ENCODE data around the gene LTBP1.
"Not testable (repeated sequence)": the region's sequence is repeated elsewhere in the genome, so short reads cannot be mapped to it uniquely, and the experiment has no call there.

LTBP1 gene

DNA sequence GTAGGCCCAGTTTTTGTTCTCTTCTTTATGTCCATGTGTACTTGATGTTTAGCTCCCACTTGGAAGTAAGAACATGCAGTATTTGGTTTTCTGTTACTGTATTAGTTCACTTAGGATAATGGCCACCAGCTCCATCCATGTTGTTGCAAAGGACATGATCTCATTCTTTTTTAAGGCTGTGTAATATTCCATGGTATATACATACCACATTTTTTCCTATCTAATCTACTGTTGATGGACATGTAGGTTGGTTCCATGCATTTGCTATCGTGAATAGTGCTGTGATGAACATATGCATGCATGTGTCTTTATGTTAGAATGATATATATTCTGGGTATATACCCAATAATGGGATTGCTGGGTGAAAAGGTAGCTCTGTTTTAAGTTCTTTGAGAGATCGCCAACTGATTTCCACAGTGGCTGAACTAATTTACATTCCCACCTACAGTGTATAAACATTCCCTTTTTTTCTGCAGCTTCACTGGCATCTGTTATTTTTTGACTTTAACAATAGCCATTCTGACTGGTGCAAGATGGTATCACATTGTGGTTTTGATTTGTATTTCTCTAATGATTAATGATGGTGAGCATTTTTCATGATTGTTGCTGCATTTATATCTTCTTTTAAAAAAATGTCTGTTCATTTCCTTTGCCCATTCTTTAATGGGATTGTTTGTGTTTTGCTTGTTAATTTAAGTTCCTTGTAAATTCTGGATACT lies 22.9 kb downstream of the LTBP1 start:
- Histone ChIP-seq H3K27me3 (ENCODE audit: control insufficient read depth, insufficient read depth, low read length) (no peaks in the 10 kb centered on the region), H3K9me3 (ENCODE audit: control insufficient read depth, low read depth, low read length) (no peaks in the 10 kb centered on the region), H3K27ac (ENCODE audit: low read length) (no peak overlapping the region), H3K4me1 (ENCODE audit: control insufficient read depth, low read depth, low read length) (no peaks in the 10 kb centered on the region), H3K36me3 (ENCODE audit: control insufficient read depth, low read depth, low read length) (no peaks in the 10 kb centered on the region), H3K4me3 (ENCODE audit: low read length) (no peak overlapping the region), H3K9ac (ENCODE audit: low read length) (no peak overlapping the region)

DNA sequence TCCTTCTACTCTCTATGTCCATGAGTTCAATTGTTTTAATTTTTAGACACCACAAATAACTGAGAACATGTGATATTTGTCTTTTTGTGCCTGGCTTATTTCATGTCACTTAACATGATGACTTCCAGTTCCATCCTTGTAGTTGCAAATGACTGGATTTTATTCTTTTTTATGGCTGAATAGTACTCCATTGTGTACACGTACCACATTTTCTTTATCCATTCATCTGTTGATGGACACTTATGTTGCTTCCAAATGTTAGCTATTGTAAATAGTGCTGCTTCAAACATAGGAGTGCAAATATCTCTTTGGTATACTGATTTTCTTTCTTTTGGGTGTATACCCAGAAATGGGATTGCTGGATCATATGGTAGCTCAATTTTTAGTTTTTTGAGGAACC lies 27.0 kb downstream of the LTBP1 start:
- not testable (repeated sequence) for H3K36me3 ChIP-seq (ENCODE audit: control insufficient read depth, low read depth, low read length); H3K27ac ChIP-seq (ENCODE audit: low read length); H3K9me3 ChIP-seq (ENCODE audit: control insufficient read depth, low read depth, low read length); H3K4me3 ChIP-seq (ENCODE audit: low read length); H3K4me1 ChIP-seq (ENCODE audit: control insufficient read depth, low read depth, low read length); H3K27me3 ChIP-seq (ENCODE audit: control insufficient read depth, insufficient read depth, low read length); H3K9ac ChIP-seq (ENCODE audit: low read length)

DNA sequence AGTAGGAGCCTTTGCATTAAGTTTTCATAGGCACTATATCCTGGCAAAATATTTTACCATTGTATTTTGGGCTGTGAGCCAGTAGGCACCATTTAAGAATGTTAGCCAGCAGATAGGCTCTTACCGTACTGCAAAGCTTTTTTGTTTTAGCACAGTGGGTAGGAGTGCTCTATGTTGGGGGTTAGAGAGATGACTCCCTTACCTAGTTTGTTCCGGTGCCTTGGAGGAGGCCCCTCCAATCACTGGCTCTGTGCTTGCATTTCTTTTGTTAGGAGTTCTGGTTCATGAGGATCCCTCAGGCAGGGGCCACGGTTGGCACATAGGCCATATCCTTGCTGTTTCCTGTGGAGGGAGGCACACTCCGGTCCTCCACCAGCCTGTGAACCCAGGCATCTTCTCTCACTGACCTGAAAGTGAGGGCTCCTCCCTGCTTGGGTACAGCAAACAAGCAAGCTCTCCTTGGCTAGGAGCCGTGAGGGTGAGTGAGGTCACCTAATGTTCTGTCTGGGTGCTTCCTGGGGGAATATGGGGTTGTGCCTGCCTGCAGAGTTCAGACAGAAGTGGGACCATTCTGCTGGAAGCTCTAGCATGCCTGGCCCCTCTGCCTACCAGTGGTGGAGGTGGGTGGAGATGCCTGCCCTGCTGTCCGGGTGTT lies 29.8 kb downstream of the LTBP1 start:
- Histone ChIP-seq H3K36me3 (ENCODE audit: control insufficient read depth, low read depth, low read length) (no peaks in the 10 kb centered on the region), H3K27ac (ENCODE audit: low read length) (no peak overlapping the region), H3K9me3 (ENCODE audit: control insufficient read depth, low read depth, low read length) (no peaks in the 10 kb centered on the region)

DNA sequence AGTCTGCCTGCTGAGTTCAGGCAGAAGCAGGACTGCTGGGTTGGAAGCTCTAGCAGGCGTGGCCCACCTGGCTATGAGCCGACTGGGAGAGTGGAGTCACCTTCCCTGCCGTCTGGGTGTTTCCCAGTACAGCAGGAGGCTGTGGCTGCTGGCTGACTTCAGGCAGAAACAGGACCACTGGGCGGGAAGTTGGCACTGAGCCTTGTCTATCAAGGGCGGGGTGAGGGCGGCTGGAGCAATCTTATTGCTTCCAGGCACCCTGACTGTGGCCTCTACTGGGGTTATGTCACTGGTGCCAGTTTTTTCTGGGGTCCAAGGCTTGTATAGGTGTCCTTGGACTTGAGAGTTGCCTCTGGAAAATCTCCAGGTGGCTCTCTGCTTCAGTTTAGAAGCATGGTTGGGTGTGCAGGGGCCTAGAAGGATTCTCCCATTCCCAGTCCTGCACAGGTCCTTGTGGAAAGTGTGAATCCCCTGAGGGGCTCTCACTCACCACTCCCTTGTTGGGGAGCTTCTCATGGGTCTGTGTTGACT lies 30.5 kb downstream of the LTBP1 start:
- no peaks in the 10 kb centered on the region for H3K4me1 ChIP-seq (ENCODE audit: control insufficient read depth, low read depth, low read length)
- H3K4me3 ChIP-seq (ENCODE audit: low read length) = no peak overlapping the region
- no peak overlapping the region for H3K9ac ChIP-seq (ENCODE audit: low read length)
- H3K36me3 ChIP-seq (ENCODE audit: control insufficient read depth, low read depth, low read length) = no peaks in the 10 kb centered on the region
- H3K27me3 ChIP-seq (ENCODE audit: control insufficient read depth, insufficient read depth, low read length) = no peaks in the 10 kb centered on the region
- no peak overlapping the region for H3K27ac ChIP-seq (ENCODE audit: low read length)
- no peaks in the 10 kb centered on the region for H3K9me3 ChIP-seq (ENCODE audit: control insufficient read depth, low read depth, low read length)

More for the DNA sequence above, 29.8 kb downstream of the LTBP1 start:
- H3K4me1 ChIP-seq (ENCODE audit: control insufficient read depth, low read depth, low read length) = no peaks in the 10 kb centered on the region
- no peak overlapping the region for H3K4me3 ChIP-seq (ENCODE audit: low read length)
- H3K27me3 ChIP-seq (ENCODE audit: control insufficient read depth, insufficient read depth, low read length) = no peaks in the 10 kb centered on the region
- no peak overlapping the region for H3K9ac ChIP-seq (ENCODE audit: low read length)

DNA sequence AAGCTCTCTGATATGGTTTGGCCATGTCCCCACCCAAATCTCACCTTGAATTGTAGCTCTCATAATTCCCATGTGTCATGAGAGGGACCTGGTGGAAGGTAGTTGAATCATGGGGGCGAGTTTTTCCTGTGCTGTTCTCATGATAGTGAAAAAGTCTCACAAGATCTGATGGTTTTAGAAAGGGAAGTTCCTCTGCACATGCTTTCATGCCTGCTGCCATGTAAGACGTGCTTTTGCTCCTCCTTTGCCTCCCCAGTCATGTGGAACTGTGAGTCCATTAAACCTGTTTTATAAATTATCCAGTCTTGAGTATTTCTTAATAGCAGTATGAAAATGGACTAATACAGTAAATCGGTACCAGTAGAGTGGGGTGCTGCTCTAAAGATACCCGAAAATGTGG lies 34.9 kb downstream of the LTBP1 start:
- no peaks in the 10 kb centered on the region for H3K4me1 ChIP-seq (ENCODE audit: control insufficient read depth, low read depth, low read length)
- H3K9me3 ChIP-seq (ENCODE audit: control insufficient read depth, low read depth, low read length) = no peaks in the 10 kb centered on the region
- no peaks in the 10 kb centered on the region for H3K27me3 ChIP-seq (ENCODE audit: control insufficient read depth, insufficient read depth, low read length)
- H3K9ac ChIP-seq (ENCODE audit: low read length) = no peak overlapping the region
- no peak overlapping the region for H3K27ac ChIP-seq (ENCODE audit: low read length)
- no peak overlapping the region for H3K4me3 ChIP-seq (ENCODE audit: low read length)
- H3K36me3 ChIP-seq (ENCODE audit: control insufficient read depth, low read depth, low read length) = no peaks in the 10 kb centered on the region

DNA sequence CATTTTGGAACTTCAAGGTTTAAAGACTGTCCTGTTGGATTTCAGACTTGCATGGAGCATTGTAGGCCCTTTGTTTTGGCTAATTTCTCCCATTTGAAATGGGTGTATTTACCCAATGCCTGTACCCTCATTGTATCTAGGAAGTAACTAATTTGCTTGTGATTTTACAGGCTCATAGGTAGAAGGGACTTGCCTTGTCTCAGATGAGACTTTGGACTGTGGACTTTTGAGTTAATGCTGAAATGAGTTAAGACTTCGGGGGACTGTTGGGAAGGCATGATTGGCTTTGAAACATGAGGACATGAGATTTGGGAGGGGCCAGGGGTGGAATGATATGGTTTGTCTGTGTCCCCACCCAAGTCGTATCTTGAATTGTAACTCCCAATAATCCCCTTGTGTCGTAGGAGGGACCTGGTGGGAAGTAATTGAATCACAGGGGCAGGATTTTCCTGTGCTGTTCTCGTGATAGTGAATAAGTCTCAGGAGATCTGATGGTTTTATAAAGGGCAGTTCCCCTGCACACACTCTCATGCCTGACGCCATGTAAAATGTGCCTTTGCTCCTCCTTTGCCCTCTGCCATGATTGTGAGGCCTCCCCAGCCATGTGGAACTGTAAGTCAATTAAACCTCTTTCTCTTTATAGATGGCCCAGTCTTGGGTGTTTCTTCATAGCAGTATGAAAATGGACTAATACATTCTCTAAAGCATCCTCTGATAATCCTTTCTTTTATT lies 36.6 kb downstream of the LTBP1 start:
- not testable (repeated sequence) for H3K27ac ChIP-seq (ENCODE audit: low read length); H3K9ac ChIP-seq (ENCODE audit: low read length); H3K4me3 ChIP-seq (ENCODE audit: low read length); H3K9me3 ChIP-seq (ENCODE audit: control insufficient read depth, low read depth, low read length); H3K27me3 ChIP-seq (ENCODE audit: control insufficient read depth, insufficient read depth, low read length); H3K36me3 ChIP-seq (ENCODE audit: control insufficient read depth, low read depth, low read length); H3K4me1 ChIP-seq (ENCODE audit: control insufficient read depth, low read depth, low read length)

DNA sequence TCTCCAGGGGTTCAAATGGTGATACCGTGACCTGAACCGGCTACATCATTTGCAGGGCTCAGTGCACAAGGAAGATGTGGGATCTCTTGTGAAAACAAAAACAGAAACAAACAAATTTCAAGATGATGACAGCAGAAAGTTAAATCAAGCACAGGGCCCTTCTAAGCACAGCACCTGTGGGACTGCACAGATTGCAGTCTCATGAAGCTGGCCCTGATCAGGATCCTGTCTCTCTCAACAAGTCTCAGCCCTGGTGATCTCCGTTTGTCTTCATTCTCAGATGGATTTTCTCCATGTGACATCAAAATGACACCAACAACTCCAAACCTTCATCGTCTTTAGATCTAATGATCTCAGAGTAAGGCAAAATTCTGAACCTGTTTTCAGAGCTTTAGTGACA lies 39.7 kb downstream of the LTBP1 start:
- Histone ChIP-seq H3K9me3 (ENCODE audit: control insufficient read depth, low read depth, low read length) (no peaks in the 10 kb centered on the region), H3K36me3 (ENCODE audit: control insufficient read depth, low read depth, low read length) (no peaks in the 10 kb centered on the region), H3K4me3 (ENCODE audit: low read length) (no peak overlapping the region), H3K9ac (ENCODE audit: low read length) (no peak overlapping the region), H3K27ac (ENCODE audit: low read length) (no peak overlapping the region), H3K4me1 (ENCODE audit: control insufficient read depth, low read depth, low read length) (no peaks in the 10 kb centered on the region), H3K27me3 (ENCODE audit: control insufficient read depth, insufficient read depth, low read length) (no peaks in the 10 kb centered on the region)

DNA sequence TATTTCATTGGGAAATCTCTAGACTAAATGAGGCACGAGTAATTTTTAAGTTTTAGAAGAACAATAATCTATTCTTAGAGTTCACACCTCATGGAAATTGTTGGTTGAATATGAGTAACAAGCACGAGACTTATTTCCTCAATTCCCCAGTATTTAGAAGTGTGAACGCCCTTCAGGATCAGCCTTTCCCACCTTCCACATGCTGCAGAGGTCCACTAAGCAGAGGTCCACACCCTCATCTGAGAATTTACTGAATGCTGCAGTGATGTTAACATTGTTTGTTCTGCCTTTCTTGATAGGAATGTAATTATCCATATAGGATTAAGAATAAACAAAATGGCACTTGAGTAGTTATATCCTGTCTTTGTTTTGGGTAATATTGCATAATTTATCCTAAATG lies 41.8 kb downstream of the LTBP1 start:
- H3K36me3 ChIP-seq (ENCODE audit: control insufficient read depth, low read depth, low read length) = no peaks in the 10 kb centered on the region
- H3K4me1 ChIP-seq (ENCODE audit: control insufficient read depth, low read depth, low read length) = no peaks in the 10 kb centered on the region
- no peak overlapping the region for H3K27ac ChIP-seq (ENCODE audit: low read length)
- H3K9me3 ChIP-seq (ENCODE audit: control insufficient read depth, low read depth, low read length) = no peaks in the 10 kb centered on the region
- H3K4me3 ChIP-seq (ENCODE audit: low read length) = no peak overlapping the region
- no peaks in the 10 kb centered on the region for H3K27me3 ChIP-seq (ENCODE audit: control insufficient read depth, insufficient read depth, low read length)
- no peak overlapping the region for H3K9ac ChIP-seq (ENCODE audit: low read length)

DNA sequence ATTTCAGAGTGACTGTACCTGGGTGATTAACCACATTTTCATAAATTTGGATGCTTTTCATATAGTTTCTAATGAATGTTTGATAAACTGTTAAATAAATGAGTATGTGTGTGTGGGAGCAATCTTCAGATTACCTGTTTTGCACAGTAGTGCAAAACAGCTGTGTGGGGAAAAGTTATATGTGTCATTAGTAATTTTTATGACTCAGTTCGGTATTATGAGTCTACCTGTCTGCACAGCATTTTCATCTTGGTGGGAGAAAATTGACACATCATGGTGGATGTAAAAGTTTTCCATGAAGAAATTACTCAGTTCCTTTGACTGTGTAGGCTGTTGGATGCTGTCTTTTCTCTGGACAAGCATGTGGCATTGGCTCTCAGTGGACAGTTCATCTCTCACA lies 43.8 kb downstream of the LTBP1 start:
- Histone ChIP-seq H3K36me3 (ENCODE audit: control insufficient read depth, low read depth, low read length) (no peaks in the 10 kb centered on the region), H3K27ac (ENCODE audit: low read length) (no peak overlapping the region), H3K4me1 (ENCODE audit: control insufficient read depth, low read depth, low read length) (no peaks in the 10 kb centered on the region), H3K27me3 (ENCODE audit: control insufficient read depth, insufficient read depth, low read length) (no peaks in the 10 kb centered on the region), H3K4me3 (ENCODE audit: low read length) (no peak overlapping the region), H3K9ac (ENCODE audit: low read length) (no peak overlapping the region), H3K9me3 (ENCODE audit: control insufficient read depth, low read depth, low read length) (no peaks in the 10 kb centered on the region)

DNA sequence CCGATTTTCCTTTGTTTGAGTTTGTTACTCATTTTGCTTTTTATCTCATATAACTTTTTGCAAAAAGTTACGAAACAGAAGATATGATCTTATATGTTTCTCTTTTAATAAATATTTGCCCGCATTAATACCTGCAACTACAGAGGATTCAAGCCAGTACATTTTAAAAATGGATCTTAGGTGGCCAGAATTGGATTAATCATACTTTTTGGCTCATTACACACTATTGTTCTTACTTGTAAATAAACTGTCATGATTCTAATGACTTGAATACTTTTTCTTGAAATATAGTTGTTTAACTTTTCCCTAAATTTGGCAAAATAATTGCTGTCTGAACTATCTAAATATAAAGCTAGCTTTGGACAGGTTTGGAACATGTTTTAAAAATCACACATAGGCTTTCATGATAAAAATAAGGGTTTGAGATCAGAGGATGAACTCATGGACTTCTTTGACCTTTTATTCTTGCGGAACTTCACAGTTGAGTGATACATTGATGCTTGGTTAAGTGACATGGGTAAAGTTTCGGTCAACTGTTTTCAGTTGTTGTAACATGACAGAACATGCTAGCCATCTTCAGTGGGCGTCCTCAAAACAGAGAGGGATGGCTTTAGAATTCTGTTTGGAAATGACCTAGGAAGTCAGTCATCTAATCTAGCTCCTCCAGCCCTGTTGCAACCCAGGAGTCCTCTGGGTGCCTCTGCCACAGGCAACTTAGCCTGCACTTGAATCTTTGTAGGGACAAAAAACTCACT lies 44.5 kb downstream of the LTBP1 start:
- no peaks in the 10 kb centered on the region for H3K9me3 ChIP-seq (ENCODE audit: control insufficient read depth, low read depth, low read length)
- H3K27ac ChIP-seq (ENCODE audit: low read length) = no peak overlapping the region
- no peaks in the 10 kb centered on the region for H3K36me3 ChIP-seq (ENCODE audit: control insufficient read depth, low read depth, low read length)
- H3K4me3 ChIP-seq (ENCODE audit: low read length) = no peak overlapping the region
- H3K27me3 ChIP-seq (ENCODE audit: control insufficient read depth, insufficient read depth, low read length) = no peaks in the 10 kb centered on the region
- H3K4me1 ChIP-seq (ENCODE audit: control insufficient read depth, low read depth, low read length) = no peaks in the 10 kb centered on the region
- no peak overlapping the region for H3K9ac ChIP-seq (ENCODE audit: low read length)

DNA sequence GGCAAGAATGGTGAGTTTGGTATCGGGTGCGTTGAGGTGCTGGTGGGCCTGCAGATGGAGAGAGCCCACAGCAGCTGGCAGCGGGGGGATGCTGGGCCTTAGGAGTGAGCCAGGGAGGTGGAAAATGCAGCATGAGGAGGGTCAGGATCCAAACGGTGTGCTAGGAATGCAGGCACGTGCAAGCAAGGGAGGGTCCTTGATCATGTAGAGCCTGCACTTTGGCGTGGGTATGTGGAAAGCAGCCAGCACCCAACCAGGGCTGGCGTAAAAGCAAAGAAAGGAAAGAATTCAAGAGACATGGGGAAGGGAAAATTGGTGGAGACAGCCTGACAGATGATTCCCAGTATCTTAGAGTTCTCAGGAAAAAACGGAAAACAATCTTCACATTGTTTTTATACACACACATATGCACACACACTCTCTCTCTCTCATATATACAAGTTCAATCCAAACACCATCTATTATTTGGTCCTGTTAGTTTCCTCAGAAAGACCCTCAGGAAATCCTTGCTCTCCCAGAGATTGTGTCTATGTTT lies 46.3 kb downstream of the LTBP1 start:
- Histone ChIP-seq H3K9ac (ENCODE audit: low read length) (no peak overlapping the region), H3K36me3 (ENCODE audit: control insufficient read depth, low read depth, low read length) (no peaks in the 10 kb centered on the region), H3K9me3 (ENCODE audit: control insufficient read depth, low read depth, low read length) (no peaks in the 10 kb centered on the region), H3K27ac (ENCODE audit: low read length) (no peak overlapping the region), H3K27me3 (ENCODE audit: control insufficient read depth, insufficient read depth, low read length) (no peaks in the 10 kb centered on the region), H3K4me1 (ENCODE audit: control insufficient read depth, low read depth, low read length) (no peaks in the 10 kb centered on the region), H3K4me3 (ENCODE audit: low read length) (no peak overlapping the region)
